SK-N-DZ (cell line): ENCODE results near the gene TEX22.

Source experiments
- DNase-seq: peaks from one replicate; pipeline ENCODE4 v3.0.0-alpha.2; 2015; ENCODE audit warnings: low spot score

Gene TEX22

GRCh38 chr14:105455766-105456660 lies 57.7 kb downstream of the TEX22 start:
- DNase-seq = no peak

- DNase-seq = no peak
These were observed 58.6 kb downstream of the TEX22 start for GRCh38 chr14:105456736-105457617.

GRCh38 chr14:105458010-105458409 lies 59.7 kb downstream of the TEX22 start:
- no peak for DNase-seq

GRCh38 chr14:105458571-105458970 lies 60.2 kb downstream of the TEX22 start:
- DNase-seq = no peak

DNA sequence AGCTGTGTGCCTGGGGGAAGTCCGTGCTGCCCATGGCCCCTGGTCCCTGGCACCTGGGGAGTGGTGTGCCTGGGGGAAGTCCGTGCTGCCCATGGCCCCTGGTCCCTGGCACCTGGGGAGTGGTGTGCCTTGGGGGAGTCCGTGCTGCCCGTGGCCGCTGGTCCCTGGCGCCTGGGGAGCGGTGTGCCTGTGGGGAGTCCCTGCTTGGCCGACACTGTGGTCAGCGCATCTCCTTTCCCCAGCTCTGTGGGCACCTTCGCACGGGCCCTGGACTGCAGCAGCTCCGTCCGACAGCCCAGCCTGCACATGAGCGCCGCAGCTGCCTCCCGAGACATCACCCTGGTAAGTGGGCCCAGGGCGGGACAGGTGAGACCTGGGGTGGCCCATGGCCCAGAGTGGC lies 61.8 kb downstream of the TEX22 start:
- DNase-seq = no peak

DNA sequence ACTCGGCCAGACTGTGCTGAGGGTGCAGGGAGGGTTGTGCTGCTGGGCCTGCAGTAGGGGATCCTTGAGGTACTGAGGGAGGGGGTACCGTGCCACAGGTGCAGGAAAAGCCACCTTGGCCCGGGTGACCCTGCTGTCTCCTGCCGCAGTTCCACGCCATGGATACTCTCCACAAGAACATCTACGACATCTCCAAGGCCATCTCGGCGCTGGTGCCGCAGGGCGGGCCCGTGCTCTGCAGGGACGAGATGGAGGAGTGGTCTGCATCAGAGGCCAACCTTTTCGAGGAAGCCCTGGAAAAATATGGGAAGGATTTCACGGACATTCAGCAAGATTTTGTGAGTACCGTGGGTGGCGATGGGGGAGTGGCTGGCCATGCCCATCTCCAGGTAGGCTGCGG lies 62.3 kb downstream of the TEX22 start:
- DNase-seq = no peak

DNA sequence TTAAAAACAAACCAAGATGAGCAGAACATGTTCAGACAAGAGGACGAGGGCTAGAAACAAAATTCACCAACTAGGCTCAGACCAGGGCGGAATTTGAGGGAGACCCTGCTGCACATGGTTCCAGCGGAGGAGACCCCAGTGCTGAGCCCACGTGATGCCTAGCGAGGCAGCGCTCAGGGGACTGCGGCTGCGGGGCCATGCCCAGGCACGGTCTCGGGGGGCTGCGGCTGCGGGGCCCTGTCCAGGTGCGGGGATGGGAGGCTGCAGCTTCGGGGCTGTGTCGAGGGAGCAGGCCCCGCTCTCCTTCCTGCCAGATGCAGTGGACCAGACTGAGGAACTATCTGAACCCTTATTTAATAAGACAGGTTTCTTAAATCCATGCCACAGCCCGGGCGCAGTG lies 63.6 kb downstream of the TEX22 start:
- no peak for DNase-seq
